H1 (cell line): ENCODE measurements around the gene RSU1. TPM values are rescaled to one million over a fixed set of nuclear protein-coding genes. Genes with fewer than 3 reads are reported as not detected.

Experiments
- CTCF ChIA-PET: fragments of 300-600 bp; sonication (Branson Sonifier 250); formaldehyde crosslinking; loops from one replicate; lab custom pipeline; 2021; ENCODE audit not compliant: partially characterized antibody; lab: Charles Lee
- POLR2A ChIA-PET: fragments of 300-600 bp; sonication (Branson Sonifier 250); formaldehyde crosslinking; loops from one replicate; lab custom pipeline; 2021; ENCODE audit warnings: inconsistent platforms; ENCODE audit not compliant: partially characterized antibody; lab: Charles Lee
- DNase-seq, 2 experiments: peaks; one replicate each; pipeline versions ENCODE4 v3.0.0 to v3.0.0-alpha.2; 2010 to 2022; ENCODE audit warnings: low spot score in 2 of 2, low read depth in 1 of 2, mixed read lengths in 1 of 2
- FAIRE-seq: peaks from 2 replicates; lab custom pipeline; 2011; peaks lifted over from hg19 to GRCh38; lab: Jason Lieb, UNC
- H2AFZ ChIP-seq: 2 replicates; pipeline ENCODE4 v1.8.1; 2012; ENCODE audit warnings: low read length, inconsistent platforms
- H2AK5ac ChIP-seq: 2 replicates; pipeline ENCODE4 v1.6.1; 2013; ENCODE audit warnings: low read depth, low read length
- H2BK120ac ChIP-seq: replicated peaks from 2 replicates; pipeline ENCODE3; 2013; ENCODE audit warnings: low read depth, low read length, inconsistent platforms
- H2BK12ac ChIP-seq: 2 replicates; pipeline ENCODE4 v1.6.1; 2013; ENCODE audit warnings: low read depth, low read length
- H2BK15ac ChIP-seq: 2 replicates; pipeline ENCODE4 v1.6.1; 2013; ENCODE audit warnings: low read length
- H2BK20ac ChIP-seq: 2 replicates; pipeline ENCODE4 v1.6.1; 2013; ENCODE audit warnings: low read length
- H2BK5ac ChIP-seq: 2 replicates; pipeline ENCODE4 v1.6.1; 2013; ENCODE audit warnings: low read depth, low read length
- H3K14ac ChIP-seq: 2 replicates; pipeline ENCODE4 v1.6.1; 2013; ENCODE audit warnings: inconsistent platforms; ENCODE audit not compliant: insufficient read length
- H3K18ac ChIP-seq: 2 replicates; pipeline ENCODE4 v1.6.1; 2013; ENCODE audit warnings: low read length; ENCODE audit errors: extremely low read depth
- H3K23ac ChIP-seq: 2 replicates; pipeline ENCODE4 v1.6.1; 2013; ENCODE audit warnings: inconsistent platforms; ENCODE audit not compliant: insufficient read length
- H3K23me2 ChIP-seq: 2 replicates; pipeline ENCODE4 v1.6.1; 2013; ENCODE audit warnings: low read depth, low read length
- H3K27ac ChIP-seq: 2 replicates; pipeline ENCODE4 v1.6.1; 2011; ENCODE audit warnings: low read depth, low read length, inconsistent platforms
- H3K27me3 ChIP-seq, 4 experiments: replicated peaks in 1 of 4; 1 replicate in 1 of 4; 2 replicates in 3 of 4; pipeline versions ENCODE4 v1.6.1 to v1.8.1; 2011 to 2013; ENCODE audit warnings: low read length in 3 of 4, mild to moderate bottlenecking in 3 of 4, inconsistent platforms in 2 of 4, mixed read lengths in 2 of 4, moderate library complexity in 1 of 4; ENCODE audit not compliant: control insufficient read depth in 3 of 4, insufficient read depth in 3 of 4; ENCODE audit errors: extremely low read depth in 1 of 4
- H3K36me3 ChIP-seq, 4 experiments: 2 replicates each; pipeline versions ENCODE4 v1.6.1 to v1.8.1; 2011 to 2013; ENCODE audit warnings: mild to moderate bottlenecking in 4 of 4, low read length in 3 of 4, moderate library complexity in 2 of 4, control low read depth in 1 of 4, inconsistent platforms in 1 of 4; ENCODE audit not compliant: insufficient read depth in 4 of 4, control insufficient read depth in 2 of 4
- H3K4ac ChIP-seq: replicated peaks from 2 replicates; pipeline ENCODE3; 2013; ENCODE audit warnings: low read length, low read depth, mixed read lengths, inconsistent platforms; ENCODE audit not compliant: insufficient read length
- H3K4me1 ChIP-seq, 4 experiments: replicated peaks in 1 of 4; 1 replicate in 1 of 4; 2 replicates in 3 of 4; pipeline versions ENCODE4 v1.6.1 to v1.8.1; 2011 to 2013; ENCODE audit warnings: low read length in 3 of 4, inconsistent platforms in 2 of 4, mixed read lengths in 1 of 4; ENCODE audit not compliant: insufficient read depth in 4 of 4, control insufficient read depth in 3 of 4
- H3K4me2 ChIP-seq, 2 experiments: 2 replicates each; pipeline versions ENCODE4 v1.6.1 to v1.8.1; 2011 to 2013; ENCODE audit warnings: low read depth in 2 of 2, low read length in 2 of 2, control low read depth in 1 of 2, inconsistent platforms in 1 of 2, mild to moderate bottlenecking in 1 of 2; ENCODE audit not compliant: insufficient read depth in 1 of 2
- H3K4me3 ChIP-seq, 4 experiments: fragments of 200-600, 300-600 bp in 1 of 4; sonication (generic), shearing (Covaris generic), sonication (Bioruptor Twin) in 1 of 4; 2 replicates each; pipeline versions ENCODE4 v1.5.1 to v1.8.1; 2011 to 2016; ENCODE audit warnings: low read length in 4 of 4, low read depth in 3 of 4, control low read depth in 2 of 4, inconsistent platforms in 2 of 4, mild to moderate bottlenecking in 2 of 4, mixed read lengths in 1 of 4, moderate library complexity in 1 of 4; ENCODE audit not compliant: insufficient read depth in 2 of 4; ENCODE audit errors: extremely low read depth in 1 of 4
- H3K56ac ChIP-seq: replicated peaks from 2 replicates; pipeline ENCODE3; 2013; ENCODE audit warnings: low read depth, mild to moderate bottlenecking, mixed read lengths, low read length, inconsistent platforms; ENCODE audit not compliant: insufficient read length
- H3K79me1 ChIP-seq: 2 replicates; pipeline ENCODE4 v1.6.1; 2013; ENCODE audit warnings: low read depth, low read length, control low read depth
- H3K79me2 ChIP-seq, 2 experiments: 2 replicates each; pipeline versions ENCODE4 v1.6.1 to v1.8.1; 2012 to 2013; ENCODE audit warnings: low read length in 2 of 2, mild to moderate bottlenecking in 2 of 2, inconsistent platforms in 1 of 2; ENCODE audit not compliant: insufficient read depth in 2 of 2, control insufficient read depth in 1 of 2
- H3K9ac ChIP-seq, 4 experiments: replicated peaks in 1 of 4; 1 replicate in 1 of 4; 2 replicates in 3 of 4; pipeline versions ENCODE4 v1.6.1 to v1.8.1; 2011 to 2013; ENCODE audit warnings: low read depth in 3 of 4, low read length in 3 of 4, control low read depth in 2 of 4, mild to moderate bottlenecking in 2 of 4, moderate library complexity in 2 of 4, inconsistent platforms in 1 of 4; ENCODE audit errors: extremely low read depth in 1 of 4
- H3K9me3 ChIP-seq, 2 experiments: 2 replicates each; pipeline versions ENCODE4 v1.6.1 to v1.8.1; 2012 to 2013; ENCODE audit warnings: mild to moderate bottlenecking in 2 of 2, moderate library complexity in 2 of 2, control low read depth in 1 of 2, inconsistent platforms in 1 of 2, low read depth in 1 of 2, low read length in 1 of 2, mixed read lengths in 1 of 2; ENCODE audit not compliant: insufficient read depth in 2 of 2
- H4K20me1 ChIP-seq, 2 experiments: replicated peaks in 1 of 2; 2 replicates each; pipeline versions ENCODE3 to v1.8.1; 2011 to 2013; ENCODE audit warnings: inconsistent platforms in 2 of 2, low read length in 2 of 2, mild to moderate bottlenecking in 1 of 2; ENCODE audit not compliant: insufficient read depth in 2 of 2, control insufficient read depth in 1 of 2
- H4K5ac ChIP-seq: 2 replicates; pipeline ENCODE4 v1.6.1; 2013; ENCODE audit warnings: low read length, low read depth, mixed read lengths, inconsistent platforms; ENCODE audit not compliant: insufficient read length
- H4K8ac ChIP-seq: 2 replicates; pipeline ENCODE4 v1.8.0; 2013; ENCODE audit warnings: mild to moderate bottlenecking, moderate library complexity, low read length, inconsistent platforms; ENCODE audit not compliant: insufficient read depth; ENCODE audit errors: extremely low read depth
- H4K91ac ChIP-seq: replicated peaks from 2 replicates; pipeline ENCODE3; 2013; ENCODE audit warnings: low read length, mixed read lengths, inconsistent platforms; ENCODE audit not compliant: insufficient read length
- CEBPB ChIP-seq: IDR thresholded peaks from 2 replicates; pipeline ENCODE4 v1.6.1; 2012; ENCODE audit warnings: low read depth, low read length
- CHD1 ChIP-seq: IDR thresholded peaks from 2 replicates; pipeline ENCODE4 v1.6.1; 2012; ENCODE audit warnings: low read depth, low read length, improper control_type of control experiment
- WGBS, 2 experiments: shearing (Covaris generic) in 1 of 2; methylation state at CpG; one replicate each; pipeline versions ENCODE4 v1.1.6 to v1.1.7; 2013 to 2015; ENCODE audit warnings: low lambda C conversion rate in 2 of 2, mixed read lengths in 2 of 2, inconsistent platforms in 1 of 2, low coverage in 1 of 2, missing lambda C conversion rate in 1 of 2; ENCODE audit not compliant: insufficient replicate concordance in 2 of 2, insufficient coverage in 1 of 2, insufficient read length in 1 of 2; ENCODE audit errors: extremely low coverage in 1 of 2, missing lambda C conversion rate in 1 of 2; 5-methylcytosine and 5-hydroxymethylcytosine counted together
- polyA plus RNA-seq, 7 experiments: library from polyadenylated mRNA; depleted of rRNA in 3 of 7; stranded (reverse) in 5 of 7; unstranded in 2 of 7; fragments of >200 nt in 5 of 7; fragments of 200-250 nt in 2 of 7; gene quantifications; 1 replicate in 5 of 7; 2 replicates in 1 of 7; 4 replicates in 1 of 7; pipeline versions ENCODE4 v1.2.1 to v1.2.3, GENCODE V29; 2011 to 2013; ENCODE audit warnings: missing spikeins in 2 of 7, mixed read lengths in 2 of 7
- total RNA-seq: library from RNA; stranded (reverse); fragmentation: NEBNext Ultra II Directional; extraction: Animal tissue kit (Norgen Biotek cat#: 25700); gene quantifications from 2 replicates; pipeline ENCODE4 v1.2.1, GENCODE V29; 2021

RSU1 gene
- total and polyA plus RNA-seq, 2 of the 8 experiments (the other 6 are each of a cell fraction or from before 2014, with no cell fraction given) = 50.0 to 68.2 TPM

- POLR2A ChIA-PET = no interaction called here
Observed at GRCh38 chr10:16848562-16849154, 31.4 kb upstream of the RSU1 start.

More at GRCh38 chr10:16848562-16849154, 31.4 kb upstream of the RSU1 start:
- FAIRE-seq = no peak
- no peaks in the 10 kb centered on the region for H3K79me2 ChIP-seq
- peak; percentile 29; the same call in 1 of the 2 replicates for TF ChIP-seq CEBPB
- no peak for TF ChIP-seq CHD1
- TF ChIP-seq, all 59 proteins: peak for 1
- Histone ChIP-seq H3K4me1 (no peaks in the 10 kb centered on the region; a peak in 1 of 7 replicates), H3K4ac (no peak overlapping the region), H3K18ac (no peak overlapping the region), H2AK5ac (no peak overlapping the region), H3K14ac (no peak overlapping the region), H2BK20ac (no peak overlapping the region), H4K20me1 (no peaks in the 10 kb centered on the region), H2BK5ac (no peak overlapping the region), H3K9me3 (no peaks in the 10 kb centered on the region), H3K4me3 (no peak overlapping the region), H2BK15ac (no peak overlapping the region), H4K91ac (no peak overlapping the region), H3K23me2 (no peaks in the 10 kb centered on the region; the same call in 1 of the 2 replicates), H4K5ac (no peak overlapping the region), H3K4me2 (no peak overlapping the region), H2BK120ac (no peak overlapping the region), H2BK12ac (no peak overlapping the region), H3K79me1 (no peaks in the 10 kb centered on the region), H4K8ac (no peak overlapping the region), H3K36me3 (no peaks in the 10 kb centered on the region), H3K56ac (no peak overlapping the region), H3K23ac (no peak overlapping the region), H3K27ac (no peak overlapping the region), H2AFZ (0 out of 2 replicates have a peak overlapping the region, but pooled peaks have one; percentile 12), H3K27me3 (no peaks in the 10 kb centered on the region), H3K9ac (no peak overlapping the region)
- 95% methylated on average over 8 of the region's 10 CpGs; no CpG with 5 or more reads in 1 of the 2 experiments for WGBS, 2 experiments
- no peak for DNase-seq
- CTCF ChIA-PET = interaction anchor here (0.6 to 2.3 kb wide), 3 partner anchors 9 to 421 kb away, joined by 3 to 9 read pairs (median 3); no protein-coding TSS in a partner anchor
